HepG2 (cell line): ENCODE results near the gene NFKBIZ. TPM values are rescaled to one million over a fixed set of nuclear protein-coding genes. Genes with fewer than 3 reads are reported as not detected.

Source experiments
- DR1 ChIP-seq: sonication (generic); formaldehyde crosslinking; IDR thresholded peaks from 2 replicates; pipeline ENCODE4 v1.8.0; 2021; ENCODE audit warnings: mild to moderate bottlenecking, missing genetic modification reagents, inconsistent platforms
- IKZF4 ChIP-seq: sonication (generic); formaldehyde crosslinking; IDR thresholded peaks from 2 replicates; pipeline ENCODE4 v1.5.1; 2020; ENCODE audit warnings: borderline replicate concordance, mild to moderate bottlenecking, low read depth, missing genetic modification reagents; ENCODE audit errors: not compliant biosample characterization
- SKI ChIP-seq: fragments of 450-650 bp; IDR thresholded peaks from one replicate; pipeline ENCODE4 v1.6.1; 2018; ENCODE audit warnings: mild to moderate bottlenecking; ENCODE audit not compliant: partially characterized antibody
- ZHX1 ChIP-seq: sonication (generic); formaldehyde crosslinking; IDR thresholded peaks from 2 replicates; pipeline ENCODE4 v1.8.1; 2022; ENCODE audit warnings: low read depth, mild to moderate bottlenecking, missing genetic modification reagents
- ZNF142 ChIP-seq: sonication (generic); formaldehyde crosslinking; IDR thresholded peaks from 2 replicates; pipeline ENCODE4 v1.4.0; 2020; ENCODE audit warnings: missing genetic modification reagents
- ZNF143 ChIP-seq: sonication (generic); formaldehyde crosslinking; IDR thresholded peaks from 2 replicates; pipeline ENCODE4 v1.4.0; 2020; ENCODE audit warnings: missing genetic modification reagents
- ZNF224 ChIP-seq: sonication (generic); formaldehyde crosslinking; IDR thresholded peaks from 2 replicates; pipeline ENCODE4 v1.5.0; 2020; ENCODE audit warnings: mild to moderate bottlenecking, missing genetic modification reagents
- ZNF740 ChIP-seq: sonication (generic); formaldehyde crosslinking; IDR thresholded peaks from 2 replicates; pipeline ENCODE4 v1.4.0; 2020; ENCODE audit warnings: missing genetic modification reagents
- ZNF749 ChIP-seq: sonication (generic); formaldehyde crosslinking; IDR thresholded peaks from 2 replicates; pipeline ENCODE4 v1.8.0; 2022; ENCODE audit warnings: mild to moderate bottlenecking, missing genetic modification reagents, moderate library complexity, borderline replicate concordance
- ZSCAN20 ChIP-seq: sonication (generic); formaldehyde crosslinking; IDR thresholded peaks from 2 replicates; pipeline ENCODE4 v1.4.0; 2020; ENCODE audit warnings: missing genetic modification reagents, mild to moderate bottlenecking, borderline replicate concordance
- ZXDC ChIP-seq: sonication (generic); formaldehyde crosslinking; IDR thresholded peaks from 2 replicates; pipeline ENCODE4 v1.5.0; 2020; ENCODE audit warnings: mild to moderate bottlenecking, missing genetic modification reagents
- polyA plus RNA-seq, 8 experiments: library from polyadenylated mRNA; depleted of rRNA in 3 of 8; stranded (reverse) in 7 of 8; unstranded in 1 of 8; fragments of >200 nt; fragmentation: Illumina TruSeq in 4 of 8; extraction: Trizol in 4 of 8; gene quantifications; 2 replicates each; pipeline versions ENCODE4 v1.2.1 to v1.2.3, GENCODE V29; 2011 to 2016; ENCODE audit warnings: low read depth in 4 of 8, missing spikeins in 1 of 8, mixed read lengths in 1 of 8; ENCODE audit not compliant: insufficient read depth in 1 of 8
- total RNA-seq, 5 experiments: library from RNA; depleted of rRNA; stranded (reverse); fragments of >200 nt; fragmentation: Illumina TruSeq; extraction: Trizol; gene quantifications; 2 replicates each; pipeline ENCODE4 v1.2.3, GENCODE V29; 2016; ENCODE audit warnings: low read depth in 1 of 5

The NFKBIZ gene
- total and polyA plus RNA-seq, 2 of the 13 experiments (the other 11 are each of a cell fraction or from before 2014, with no cell fraction given) = 25.9 to 60.6 TPM

GRCh38 chr3:101848754-101849713 is at the start of gene NFKBIZ (continued):
- TF ChIP-seq ZNF142 (CRISPR knock-in tag) (peak; percentile 66; the same call in 1 of the 2 replicates), ZSCAN20 (CRISPR knock-in tag) (peak; percentile 79), ZNF740 (no peak), ZNF224 (CRISPR knock-in tag) (peak; percentile 77; the same call in 1 of the 2 replicates), ZHX1 (CRISPR knock-in tag) (peak; percentile 66; the same call in 1 of the 2 replicates), ZNF143 (CRISPR knock-in tag) (no peak), SKI (peak; percentile 77), DR1 (CRISPR knock-in tag) (peak; percentile 95), ZNF749 (peak; percentile 42), ZXDC (CRISPR knock-in tag) (no peak; the same call in 1 of the 2 replicates), IKZF4 (CRISPR knock-in tag) (peak; percentile 19)
